RWPE1 (cell line): Measurements from ENCODE around the gene MYADML2.
"Not testable (repeated sequence)": the region's sequence is repeated elsewhere in the genome, so short reads cannot be mapped to it uniquely, and the experiment has no call there.

Source experiments
- CTCF ChIA-PET: fragments of 350-600 bp; sonication (Branson Sonifier 250); formaldehyde crosslinking; extraction: SDS; loops from one replicate; lab custom pipeline; 2021; lab: Yijun Ruan, JAX
- POLR2A ChIA-PET: fragments of 400-600 bp; formaldehyde crosslinking; extraction: SDS; loops from one replicate; lab custom pipeline; 2020; ENCODE audit warnings: antibody characterized with exemption; ENCODE audit not compliant: low non-redundant PET; lab: Yijun Ruan, JAX
- DNase-seq: peaks from one replicate; pipeline ENCODE4 v3.0.0; 2012; ENCODE audit warnings: low spot score
- H3K27ac ChIP-seq: fragments of 450-650 bp; 2 replicates; pipeline ENCODE4 v1.5.1; 2017
- CTCF ChIP-seq: fragments of 450-650 bp; conservative IDR thresholded peaks from 2 replicates; pipeline ENCODE4 v1.5.1; 2017; ENCODE audit warnings: low read depth, mild to moderate bottlenecking

The MYADML2 gene

GRCh38 chr17:81918832-81919545 is 28.0 kb downstream of the MYADML2 start:
- ChIA-PET CTCF (interaction anchor here (1.3 kb wide), 1 partner anchor 102 kb away, joined by 7 read pairs; no protein-coding TSS in a partner anchor), POLR2A (no interaction called here)
- DNase-seq: no peak
- no peak for TF ChIP-seq CTCF
- peak overlapping the region; percentile 98 for H3K27ac ChIP-seq

- POLR2A ChIA-PET, DNase-seq: not testable (repeated sequence)
- CTCF ChIA-PET: interaction anchor here (1.3 kb wide), 1 partner anchor 102 kb away, joined by 7 read pairs; no protein-coding TSS in a partner anchor
- H3K27ac ChIP-seq: peak overlapping the region; percentile 98
Measured at GRCh38 chr17:81918333-81918669, 28.7 kb downstream of the MYADML2 start.

GRCh38 chr17:81917565-81918332 is 29.3 kb downstream of the MYADML2 start, which contains the start of gene SIRT7:
SIRT7 (minus strand) TSS chr17:81918176; CDS start chr17:81918131, 45 bp downstream.
- DNase-seq: peak; percentile 87
- CTCF ChIA-PET: interaction anchor here (0.7 kb wide), 2 partner anchors 35 to 205 kb away, joined by 3 to 5 read pairs; partner anchors contain the start of gene SLC25A10
- POLR2A ChIA-PET: interaction anchor here (0.5 to 1.1 kb wide), 4 partner anchors 9 to 305 kb away, joined by 3 read pairs; no protein-coding TSS in a partner anchor
- TF ChIP-seq CTCF: no peak
- peak within 1 kb of the TSS; percentile 98 for H3K27ac ChIP-seq

- DNase-seq: peak; percentile 79
- no peak for TF ChIP-seq CTCF
- ChIA-PET POLR2A (interaction anchor here (0.7 to 1.1 kb wide), 2 partner anchors 10 to 79 kb away, joined by 3 to 10 read pairs; no protein-coding TSS in a partner anchor), CTCF (interaction anchor here (0.6 to 0.7 kb wide), 2 partner anchors 204 to 577 kb away, joined by 3 to 5 read pairs; partner anchors contain the start of gene SLC25A10)
- peak overlapping the region; percentile 98 for H3K27ac ChIP-seq
Measured at GRCh38 chr17:81916234-81917001, 30.6 kb downstream of the MYADML2 start.

GRCh38 chr17:81915331-81915730 is 31.7 kb downstream of the MYADML2 start:
- no peak for DNase-seq
- no peak for TF ChIP-seq CTCF
- peak overlapping the region; percentile 98 for H3K27ac ChIP-seq
- POLR2A ChIA-PET: no interaction called here
- CTCF ChIA-PET: no interaction called here

GRCh38 chr17:81914103-81914850 is 32.8 kb downstream of the MYADML2 start:
- CTCF ChIA-PET: interaction anchor here (0.5 kb wide), 1 partner anchor 12 kb away, joined by 3 read pairs; no protein-coding TSS in a partner anchor
- peak overlapping the region; percentile 98 for H3K27ac ChIP-seq
- POLR2A ChIA-PET: no interaction called here
- no peak for DNase-seq
- TF ChIP-seq CTCF: no peak
